ENCODE results near the gene HMGCR. TPM values are rescaled to one million over a fixed set of nuclear protein-coding genes. Genes with fewer than 3 reads are reported as not detected.

HMGCR gene
- total RNA-seq, 1 experiment from 2014 or later, result 25.5 TPM

DNA sequence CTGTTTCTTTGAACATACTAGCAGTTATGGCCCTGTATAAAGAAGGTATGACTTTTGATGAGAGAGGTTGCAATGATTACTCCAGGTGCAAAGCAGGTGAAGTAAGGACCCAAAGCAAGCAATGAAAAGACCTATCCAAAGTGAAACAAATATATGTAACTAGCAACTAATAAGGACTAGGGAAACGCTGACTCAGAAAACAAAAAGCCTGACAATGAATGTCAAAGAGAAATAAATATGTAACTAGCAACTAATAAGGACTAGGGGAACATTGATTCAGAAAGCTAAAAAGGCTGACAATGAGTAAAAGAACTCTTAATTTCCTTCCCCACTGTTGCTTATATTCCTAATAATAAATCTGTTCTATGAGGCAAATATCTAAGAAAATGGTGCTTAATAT lies 43.1 kb downstream of the HMGCR start:
- DNase-seq (ENCODE audit: extremely low read depth, low read depth), result no peak

DNA sequence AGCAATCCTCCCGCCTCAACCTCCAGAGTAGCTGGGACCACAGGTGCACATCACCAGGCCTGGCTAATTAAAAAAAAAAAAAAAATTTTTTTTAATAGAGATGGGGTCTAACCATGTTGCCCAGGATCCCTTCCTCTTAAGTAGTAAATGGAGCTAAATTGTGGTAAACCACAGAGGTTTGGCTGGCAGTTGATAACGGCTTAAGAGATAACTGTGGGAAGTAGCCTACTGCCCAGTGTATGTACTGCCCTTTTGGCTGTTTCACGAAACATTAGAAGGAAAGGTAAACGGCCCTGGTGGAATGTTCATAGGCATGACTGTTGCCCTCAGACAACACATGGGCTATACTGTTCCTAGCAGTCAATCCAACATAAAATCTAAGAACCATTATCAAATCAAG lies 44.4 kb downstream of the HMGCR start:
- DNase-seq (ENCODE audit: extremely low read depth, low read depth), result no peak

DNA sequence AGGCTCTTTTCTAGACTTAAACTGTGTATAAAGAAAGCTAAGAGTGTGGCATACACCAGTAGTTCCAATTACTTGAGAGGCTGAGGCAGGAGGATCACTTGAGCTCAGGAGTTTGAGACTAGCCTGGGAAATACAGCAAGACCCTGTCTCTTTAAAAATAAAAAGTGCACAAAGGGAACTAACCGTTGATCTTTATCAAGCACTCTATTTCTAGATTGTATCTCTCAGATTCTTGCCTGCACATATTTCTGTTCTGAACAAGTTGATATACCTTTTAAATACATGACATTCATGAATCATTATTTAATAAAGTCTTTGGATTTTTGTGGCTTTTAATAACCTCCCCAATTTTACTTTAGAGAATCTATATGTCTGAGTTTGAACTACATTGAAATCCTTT lies 47.2 kb downstream of the HMGCR start:
- no peak for DNase-seq (ENCODE audit: extremely low read depth, low read depth)

DNA sequence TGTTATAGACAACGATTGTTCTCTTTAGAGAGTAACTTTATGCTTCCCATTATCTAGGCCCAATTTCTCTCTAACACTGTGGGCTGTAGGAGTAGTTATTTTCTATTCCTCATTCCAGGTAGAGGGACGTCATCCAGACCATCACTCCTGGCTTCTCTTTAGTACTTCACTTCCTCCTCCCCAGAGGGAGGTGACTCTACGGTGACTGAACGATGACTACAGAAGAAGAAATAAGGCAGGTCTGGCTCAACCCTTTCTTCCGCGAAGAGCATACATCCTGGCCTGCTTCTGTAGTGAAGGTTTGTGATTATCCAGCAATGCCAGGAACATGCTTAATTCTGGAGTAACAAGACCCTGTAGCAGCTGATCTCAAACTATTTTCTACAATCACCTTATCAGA lies 50.8 kb downstream of the HMGCR start:
- no peak for DNase-seq (ENCODE audit: extremely low read depth, low read depth)

DNA sequence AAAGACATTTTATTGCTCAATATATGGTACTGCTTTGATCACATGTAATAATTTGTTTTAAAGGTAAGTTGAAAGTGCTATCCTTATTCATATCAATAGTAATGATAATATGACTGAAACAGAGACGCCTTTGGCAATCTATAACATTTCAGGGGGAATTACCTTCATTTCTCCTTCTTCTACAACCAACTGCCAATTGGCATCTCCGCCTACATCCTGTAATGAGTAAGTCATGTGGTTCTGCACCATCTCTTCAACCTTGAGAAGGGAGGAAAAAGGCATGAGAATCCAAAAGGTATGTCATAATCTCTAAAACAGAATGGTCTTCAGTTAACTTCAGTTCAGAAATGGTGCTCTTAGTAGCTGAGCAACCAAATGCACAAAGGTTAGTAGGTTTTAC lies 52.4 kb downstream of the HMGCR start:
- DNase-seq (ENCODE audit: extremely low read depth, low read depth), result no peak

DNA sequence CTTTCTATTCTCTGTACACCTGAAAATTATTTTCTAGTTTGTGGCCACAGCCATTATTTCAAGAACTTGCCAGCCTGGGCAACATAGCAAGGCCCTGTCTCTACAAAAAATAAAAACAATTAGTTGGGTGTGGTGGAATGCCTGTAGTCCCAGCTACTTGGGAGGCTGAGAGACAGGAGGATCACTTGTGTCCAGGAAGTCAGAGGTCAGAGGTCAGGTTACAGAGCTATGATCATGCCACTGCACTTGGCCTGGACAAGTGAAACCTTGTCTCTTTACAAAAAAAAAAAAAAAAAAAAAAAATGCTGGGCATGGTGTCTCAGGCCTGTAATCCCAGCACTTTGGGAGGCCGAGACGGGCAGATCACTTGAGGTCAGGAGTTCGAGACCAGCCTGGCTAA lies 58.3 kb downstream of the HMGCR start:
- DNase-seq (ENCODE audit: extremely low read depth, low read depth), result no peak

DNA sequence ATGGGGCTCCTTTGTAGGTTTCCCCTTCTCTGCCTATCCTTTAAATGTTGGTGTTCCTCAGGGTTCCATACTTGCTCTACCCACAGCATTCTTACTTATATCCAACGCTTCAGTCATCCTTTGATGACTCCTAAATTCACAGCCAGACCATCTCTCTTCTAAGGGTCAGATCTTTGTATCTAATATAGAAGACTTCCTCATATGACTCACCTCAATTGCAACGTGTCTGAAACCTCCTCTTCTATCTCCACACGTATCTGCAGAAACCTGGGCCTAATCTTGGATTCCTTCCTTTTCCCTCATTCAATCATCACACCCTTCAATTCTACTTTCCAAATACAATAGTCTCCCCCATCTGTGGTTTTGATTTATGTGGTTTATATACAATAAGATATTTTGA lies 68.3 kb downstream of the HMGCR start:
- DNase-seq (ENCODE audit: extremely low read depth, low read depth), result no peak

Other genes with a start within 250 kb of the HMGCR start
- 0.14 and 0.17 TPM in 2 replicates for gene ANKRD31, start 100.3 kb upstream of the HMGCR start, total RNA-seq (2014; rRNA removed; shearing (Covaris generic))
- gene CERT1, start 174.4 kb downstream of the HMGCR start, total RNA-seq (2014; rRNA removed; shearing (Covaris generic)), result 7.8 and 9.0 TPM in 2 replicates
- 31.6 and 35.1 TPM in 2 replicates for gene POLK, start 174.7 kb downstream of the HMGCR start, total RNA-seq (2014; rRNA removed; shearing (Covaris generic))